H9 (cell line): Measurements from ENCODE around the gene NCOA5. TPM values are rescaled to one million over a fixed set of nuclear protein-coding genes. Genes with fewer than 3 reads are reported as not detected.

ENCODE experiments used
- DNase-seq: peaks from one replicate; pipeline ENCODE4 v3.0.0-alpha.2; 2017
- H2AFZ ChIP-seq: one replicate; pipeline ENCODE4 v1.6.1; 2013; ENCODE audit warnings: mild to moderate bottlenecking, low read length, control low read depth, moderate library complexity
- H2AK5ac ChIP-seq: 2 replicates; pipeline ENCODE4 v1.6.1; 2013; ENCODE audit warnings: low read length, control low read depth, mixed read lengths; ENCODE audit not compliant: insufficient read length
- H2BK120ac ChIP-seq: one replicate; pipeline ENCODE4 v1.6.1; 2013; ENCODE audit warnings: low read depth, mild to moderate bottlenecking, low read length, control low read depth, inconsistent platforms; ENCODE audit not compliant: poor library complexity, severe bottlenecking
- H2BK12ac ChIP-seq: 2 replicates; pipeline ENCODE4 v1.6.1; 2013; ENCODE audit warnings: low read length, control low read depth, mixed read lengths, low read depth; ENCODE audit not compliant: insufficient read length
- H2BK15ac ChIP-seq: 2 replicates; pipeline ENCODE4 v1.6.1; 2013; ENCODE audit warnings: low read depth, low read length, control low read depth
- H2BK20ac ChIP-seq: one replicate; pipeline ENCODE4 v1.6.1; 2013; ENCODE audit warnings: low read depth, mild to moderate bottlenecking, low read length, control low read depth, inconsistent platforms; ENCODE audit not compliant: poor library complexity, severe bottlenecking
- H2BK5ac ChIP-seq: 2 replicates; pipeline ENCODE4 v1.6.1; 2013; ENCODE audit warnings: low read length, control low read depth, mixed read lengths; ENCODE audit not compliant: insufficient read length
- H3K14ac ChIP-seq: 2 replicates; pipeline ENCODE4 v1.6.1; 2013; ENCODE audit warnings: low read length, control low read depth; ENCODE audit not compliant: insufficient read depth
- H3K18ac ChIP-seq: 2 replicates; pipeline ENCODE4 v1.6.1; 2013; ENCODE audit warnings: low read depth, mild to moderate bottlenecking, mixed read lengths, low read length, control low read depth; ENCODE audit not compliant: insufficient read length
- H3K23ac ChIP-seq: 2 replicates; pipeline ENCODE4 v1.6.1; 2013; ENCODE audit warnings: low read length, control low read depth, mixed read lengths, low read depth; ENCODE audit not compliant: insufficient read length
- H3K23me2 ChIP-seq: 2 replicates; pipeline ENCODE4 v1.6.1; 2013; ENCODE audit warnings: low read depth, mild to moderate bottlenecking, mixed read lengths, low read length, control low read depth; ENCODE audit not compliant: insufficient read length, poor library complexity, severe bottlenecking
- H3K27ac ChIP-seq: 2 replicates; pipeline ENCODE4 v1.5.1; 2013; ENCODE audit warnings: low read length, control low read depth, mixed read lengths, low read depth; ENCODE audit not compliant: insufficient read length
- H3K27me3 ChIP-seq: 2 replicates; pipeline ENCODE4 v1.6.1; 2013; ENCODE audit warnings: low read length, control low read depth, inconsistent platforms; ENCODE audit not compliant: insufficient read depth
- H3K4ac ChIP-seq: 2 replicates; pipeline ENCODE4 v1.6.1; 2013; ENCODE audit warnings: low read depth, mild to moderate bottlenecking, control low read depth, inconsistent platforms, low read length, moderate library complexity
- H3K4me1 ChIP-seq: 2 replicates; pipeline ENCODE4 v1.6.1; 2013; ENCODE audit warnings: low read length, control low read depth, inconsistent platforms; ENCODE audit not compliant: insufficient read depth
- H3K4me2 ChIP-seq: 2 replicates; pipeline ENCODE4 v1.6.1; 2013; ENCODE audit warnings: low read length, control low read depth, mixed read lengths; ENCODE audit not compliant: insufficient read length, insufficient read depth
- H3K56ac ChIP-seq: 2 replicates; pipeline ENCODE4 v1.6.1; 2013; ENCODE audit warnings: low read depth, mild to moderate bottlenecking, mixed read lengths, low read length, control low read depth; ENCODE audit not compliant: insufficient read length
- H3K79me1 ChIP-seq: 2 replicates; pipeline ENCODE4 v1.6.1; 2013; ENCODE audit warnings: low read depth, mild to moderate bottlenecking, moderate library complexity, low read length, control low read depth, inconsistent platforms; ENCODE audit not compliant: insufficient read depth, poor library complexity, severe bottlenecking
- H3K79me2 ChIP-seq: 2 replicates; pipeline ENCODE4 v1.6.1; 2013; ENCODE audit warnings: low read length, control low read depth, inconsistent platforms; ENCODE audit not compliant: insufficient read depth
- H3K9ac ChIP-seq: 2 replicates; pipeline ENCODE4 v1.6.1; 2013; ENCODE audit warnings: low read length, control low read depth, mixed read lengths; ENCODE audit not compliant: insufficient read length; ENCODE audit errors: extremely low read depth
- H3K9me3 ChIP-seq: one replicate; pipeline ENCODE4 v1.6.1; 2013; ENCODE audit warnings: low read depth, low read length, inconsistent platforms; ENCODE audit not compliant: control insufficient read depth
- H3T11ph ChIP-seq: one replicate; pipeline ENCODE4 v1.6.1; 2013; ENCODE audit warnings: mild to moderate bottlenecking, low read length, control low read depth, inconsistent platforms
- H4K20me1 ChIP-seq: one replicate; pipeline ENCODE4 v1.6.1; 2013; ENCODE audit not compliant: control insufficient read depth, insufficient read length, insufficient read depth
- H4K5ac ChIP-seq: 2 replicates; pipeline ENCODE4 v1.6.1; 2013; ENCODE audit warnings: low read depth, mild to moderate bottlenecking, mixed read lengths, low read length, control low read depth; ENCODE audit not compliant: insufficient read length
- H4K8ac ChIP-seq: replicated peaks from 2 replicates; pipeline ENCODE4 v1.6.1; 2013; ENCODE audit warnings: low read length, control low read depth, mixed read lengths, low read depth; ENCODE audit not compliant: insufficient read length
- H4K91ac ChIP-seq: 2 replicates; pipeline ENCODE4 v1.6.1; 2013; ENCODE audit warnings: low read depth, mild to moderate bottlenecking, moderate library complexity, mixed read lengths, low read length, control low read depth; ENCODE audit not compliant: insufficient read length
- H3K27ac Mint-ChIP-seq, 3 experiments: 2 replicates in 2 of 3; 3 replicates in 1 of 3; pipeline ENCODE4 v1.8.0; 2020 to 2021; ENCODE audit warnings: mixed read lengths in 3 of 3, mild to moderate bottlenecking in 1 of 3, moderate library complexity in 1 of 3
- H3K27me3 Mint-ChIP-seq: 2 replicates; pipeline ENCODE4 v1.8.0; 2021; ENCODE audit warnings: low read depth, mild to moderate bottlenecking, moderate library complexity, mixed read lengths
- H3K36me3 Mint-ChIP-seq, 3 experiments: 2 replicates in 2 of 3; 3 replicates in 1 of 3; pipeline ENCODE4 v1.8.0; 2020 to 2021; ENCODE audit warnings: low read depth in 3 of 3, mixed read lengths in 3 of 3; ENCODE audit not compliant: insufficient read depth in 1 of 3
- H3K4me1 Mint-ChIP-seq, 2 experiments: 2 replicates each; pipeline ENCODE4 v1.8.0; 2020; ENCODE audit warnings: mixed read lengths in 2 of 2
- H3K4me3 Mint-ChIP-seq, 2 experiments: 2 replicates in 1 of 2; 3 replicates in 1 of 2; pipeline ENCODE4 v1.8.0; 2020 to 2021; ENCODE audit warnings: mild to moderate bottlenecking in 2 of 2, mixed read lengths in 2 of 2, moderate library complexity in 1 of 2
- H3K9me3 Mint-ChIP-seq, 2 experiments: 2 replicates in 1 of 2; 3 replicates in 1 of 2; pipeline ENCODE4 v1.8.0; 2020; ENCODE audit warnings: mild to moderate bottlenecking in 2 of 2, mixed read lengths in 2 of 2, moderate library complexity in 1 of 2
- total RNA-seq: library from RNA; stranded (reverse); gene quantifications from 2 replicates; pipeline ENCODE4 v1.2.1, GENCODE V29; 2021
- TF ChIP-seq, protein P1 (sequence below): fragments of 200-600 bp; sonication (generic); conservative IDR thresholded peaks from 3 replicates; pipeline ENCODE4 v1.8.0; 2021; ENCODE audit warnings: antibody characterized with exemption, mild to moderate bottlenecking

Gene NCOA5
- total RNA-seq, 1 experiment from 2014 or later = 55.7 TPM

DNA sequence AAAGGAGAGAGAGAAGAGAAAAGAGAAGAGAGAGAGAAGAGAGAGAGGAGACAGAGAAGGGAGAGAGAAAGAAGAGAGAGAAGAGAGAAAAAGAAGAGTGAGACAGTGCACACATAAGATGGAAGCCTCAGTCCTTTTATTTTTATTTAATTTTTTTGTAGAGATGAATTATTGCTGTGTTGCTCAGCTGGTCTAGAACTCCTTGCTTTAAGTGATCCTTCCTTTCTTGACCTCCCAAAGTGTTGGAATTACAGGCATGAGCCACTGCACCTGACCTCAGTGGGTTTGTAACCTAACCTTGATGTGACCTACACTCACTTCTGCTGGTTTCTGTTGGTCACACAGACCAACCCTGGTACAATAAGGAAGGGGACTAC, 22.1 kb upstream of the NCOA5 start:
- H3K27ac ChIP-seq = no peak overlapping the region
- H3K4ac ChIP-seq = no peak overlapping the region
- no peak overlapping the region for H4K8ac ChIP-seq
- Mint-ChIP-seq H3K27ac (no peak overlapping the region), H3K9me3 (no peaks in the 10 kb centered on the region; a peak in 1 of 5 replicates), H3K4me1 (peaks cover 0 to 8% of the 10 kb centered on the region in 2 experiments; a peak in 2 of 4 replicates), H3K27me3 (peaks cover 77% of the 10 kb centered on the region), H3K36me3 (no peaks in the 10 kb centered on the region), H3K4me3 (no peak overlapping the region)
- H3K79me1 ChIP-seq = no peaks in the 10 kb centered on the region
- H4K20me1 ChIP-seq = no peaks in the 10 kb centered on the region
- H2BK20ac ChIP-seq = no peak overlapping the region
- H3K4me1 ChIP-seq = no peaks in the 10 kb centered on the region
- DNase-seq = no peak
- no peak overlapping the region for H3K9ac ChIP-seq
- TF ChIP-seq, protein P1, sequence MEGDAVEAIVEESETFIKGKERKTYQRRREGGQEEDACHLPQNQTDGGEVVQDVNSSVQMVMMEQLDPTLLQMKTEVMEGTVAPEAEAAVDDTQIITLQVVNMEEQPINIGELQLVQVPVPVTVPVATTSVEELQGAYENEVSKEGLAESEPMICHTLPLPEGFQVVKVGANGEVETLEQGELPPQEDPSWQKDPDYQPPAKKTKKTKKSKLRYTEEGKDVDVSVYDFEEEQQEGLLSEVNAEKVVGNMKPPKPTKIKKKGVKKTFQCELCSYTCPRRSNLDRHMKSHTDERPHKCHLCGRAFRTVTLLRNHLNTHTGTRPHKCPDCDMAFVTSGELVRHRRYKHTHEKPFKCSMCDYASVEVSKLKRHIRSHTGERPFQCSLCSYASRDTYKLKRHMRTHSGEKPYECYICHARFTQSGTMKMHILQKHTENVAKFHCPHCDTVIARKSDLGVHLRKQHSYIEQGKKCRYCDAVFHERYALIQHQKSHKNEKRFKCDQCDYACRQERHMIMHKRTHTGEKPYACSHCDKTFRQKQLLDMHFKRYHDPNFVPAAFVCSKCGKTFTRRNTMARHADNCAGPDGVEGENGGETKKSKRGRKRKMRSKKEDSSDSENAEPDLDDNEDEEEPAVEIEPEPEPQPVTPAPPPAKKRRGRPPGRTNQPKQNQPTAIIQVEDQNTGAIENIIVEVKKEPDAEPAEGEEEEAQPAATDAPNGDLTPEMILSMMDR = no peak
- H3T11ph ChIP-seq = no peak overlapping the region
- no peak overlapping the region for H3K18ac ChIP-seq
- no peak overlapping the region for H3K56ac ChIP-seq
- H3K79me2 ChIP-seq = no peaks in the 10 kb centered on the region
- no peak overlapping the region for H2AK5ac ChIP-seq
- H3K27me3 ChIP-seq = peaks cover 8% of the 10 kb centered on the region; the same call in 1 of the 2 replicates
- no peak overlapping the region for H2BK12ac ChIP-seq
- no peak overlapping the region for H2BK15ac ChIP-seq
- H3K23me2 ChIP-seq = no peaks in the 10 kb centered on the region
- H2BK5ac ChIP-seq = no peak overlapping the region
- H3K4me2 ChIP-seq = no peak overlapping the region
- no peak overlapping the region for H2AFZ ChIP-seq
- no peak overlapping the region for H3K14ac ChIP-seq
- H3K23ac ChIP-seq = no peak overlapping the region
- no peak overlapping the region for H2BK120ac ChIP-seq
- no peaks in the 10 kb centered on the region for H3K9me3 ChIP-seq
- no peak overlapping the region for H4K91ac ChIP-seq
- no peak overlapping the region for H4K5ac ChIP-seq
